Measurements from ENCODE around the gene PTPA. TPM values are rescaled to one million over a fixed set of nuclear protein-coding genes. Genes with fewer than 3 reads are reported as not detected.
A peak's percentile ranks its signal among the peaks of the same experiment; 100 is the strongest.

The PTPA gene
- total and polyA plus RNA-seq, 9 of the 15 experiments (the other 6 are each of a cell fraction or from before 2014, with no cell fraction given): 1.7 to 121 (median 72.6) TPM

DNA sequence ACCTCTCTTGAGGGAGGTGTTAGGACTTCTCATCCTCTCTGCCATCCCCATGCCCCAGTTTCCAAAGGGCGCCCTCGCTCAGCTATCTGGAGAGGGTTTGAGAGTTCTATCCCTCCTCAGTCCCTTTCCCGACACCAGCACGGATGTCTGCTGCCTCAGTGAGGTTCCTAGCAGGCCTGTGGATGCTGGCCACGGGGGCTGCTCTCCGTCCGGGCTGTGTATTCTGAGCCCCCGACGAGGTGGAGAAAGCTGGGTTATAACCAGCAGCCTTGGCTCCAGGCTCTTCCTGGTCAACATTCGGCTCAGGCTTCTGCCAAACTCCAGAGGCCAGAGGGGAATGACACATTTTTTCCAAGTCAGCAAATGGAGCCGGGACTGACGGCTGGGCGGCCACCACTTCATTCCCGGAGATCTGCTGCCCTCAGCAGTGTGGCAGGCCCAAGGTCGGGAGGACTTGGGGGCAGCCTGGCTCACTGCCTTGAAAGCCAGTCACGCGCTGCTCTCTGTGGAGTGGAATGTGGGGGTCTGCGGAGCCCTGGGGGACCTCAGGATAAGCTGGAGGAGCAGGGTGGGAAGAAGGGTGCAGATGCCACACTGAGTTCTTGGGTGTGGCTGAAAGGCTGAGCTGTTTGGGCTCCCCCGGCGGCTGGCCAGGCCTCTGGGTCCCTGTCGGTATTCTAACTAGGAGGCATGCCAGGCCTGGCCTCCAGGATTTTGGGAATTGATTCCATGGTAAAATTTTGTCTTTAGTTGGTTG, 27.4 kb downstream of the PTPA start:
- peaks cover 30 to 47% of the 10 kb centered on the region in 2 experiments for H3K4me1 ChIP-seq (replicated peaks in 1 of 2; ENCODE audit: control insufficient read depth in 2 of 2, insufficient read depth in 2 of 2, low read length in 2 of 2)
- no TSS peak for BruUV-seq (replicated peaks)
- in situ Hi-C loops (cut with MboI): no loop called here
- DNase-seq (ENCODE audit: extremely low read depth in 1 of 4, low spot score in 3 of 4) (no peak), ATAC-seq (peak; percentile 10), FAIRE-seq (no peak)
- peaks cover 17% of the 10 kb centered on the region for H3K79me2 ChIP-seq (ENCODE audit: control insufficient read depth, insufficient read depth, low read length)
- CTCF ChIA-PET (ENCODE audit: low intra/inter-chr PET ratio): interaction anchor here (0.6 to 4.5 kb wide), 4 partner anchors 36 to 479 kb away, joined by 3 to 53 read pairs (median 6); partner anchors contain the start of gene PKN3
- H3K4me3 ChIP-seq: no peak overlapping the region
- H3K27me3 ChIP-seq (ENCODE audit: control insufficient read depth in 2 of 2, insufficient read depth in 2 of 2, low read length in 2 of 2): no peaks in the 10 kb centered on the region
- no peaks in the 10 kb centered on the region for H3K9me3 ChIP-seq (replicated peaks; ENCODE audit: control insufficient read depth, insufficient read depth, low read depth, low read length)
- no peak overlapping the region for H2AFZ ChIP-seq (ENCODE audit: low read depth, low read length)
- no peak overlapping the region; the same call in 2 of the 3 replicates for H3K27ac ChIP-seq (ENCODE audit: extremely low read depth, low read depth, low read length)
- 54% methylated on average over 21 of the region's 21 CpGs for WGBS (ENCODE audit: insufficient coverage, low coverage, missing lambda C conversion rate)
- POLR2A ChIA-PET: interaction anchor here (0.6 to 2.5 kb wide), 10 partner anchors 12 to 497 kb away, joined by 3 to 18 read pairs (median 5); partner anchors contain the start of gene NTMT1
- intact Hi-C loops (cut with micrococcal nuclease): loop anchor here (1.0 to 10.0 kb wide), 3 partner anchors 472 to 646 kb away; no protein-coding TSS in a partner anchor
- no peaks in the 10 kb centered on the region for H4K20me1 ChIP-seq (replicated peaks; ENCODE audit: control insufficient read depth, insufficient read depth, low read length)
- no peak overlapping the region for H3K4me2 ChIP-seq (ENCODE audit: insufficient read depth, low read length)
- peak overlapping the region in 1 of 2 experiments; percentile 39; a peak in 1 of 4 replicates for H3K9ac ChIP-seq (ENCODE audit: insufficient read depth in 1 of 2, low read depth in 2 of 2, low read length in 2 of 2)
- no peaks in the 10 kb centered on the region for H3K9me1 ChIP-seq (ENCODE audit: control insufficient read depth, insufficient read depth, low read length)
- H3K36me3 ChIP-seq (ENCODE audit: control insufficient read depth, insufficient read depth, low read length): peaks cover 67% of the 10 kb centered on the region
- TF ChIP-seq, protein P1, sequence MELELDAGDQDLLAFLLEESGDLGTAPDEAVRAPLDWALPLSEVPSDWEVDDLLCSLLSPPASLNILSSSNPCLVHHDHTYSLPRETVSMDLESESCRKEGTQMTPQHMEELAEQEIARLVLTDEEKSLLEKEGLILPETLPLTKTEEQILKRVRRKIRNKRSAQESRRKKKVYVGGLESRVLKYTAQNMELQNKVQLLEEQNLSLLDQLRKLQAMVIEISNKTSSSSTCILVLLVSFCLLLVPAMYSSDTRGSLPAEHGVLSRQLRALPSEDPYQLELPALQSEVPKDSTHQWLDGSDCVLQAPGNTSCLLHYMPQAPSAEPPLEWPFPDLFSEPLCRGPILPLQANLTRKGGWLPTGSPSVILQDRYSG (tag; conservative IDR thresholded peaks at IDR 0.05; ENCODE audit: low read depth): no peak
- TF ChIP-seq IFI16 (CRISPR knock-in tag; IDR thresholded peaks at IDR 0.05) (no peak), XRCC4 (IDR thresholded peaks at IDR 0.05; ENCODE audit: extremely low read depth, insufficient read depth, insufficient read length) (no peak), POLR2B (IDR thresholded peaks at IDR 0.05; ENCODE audit: low read depth, partially characterized antibody) (peak; percentile 27), NEUROD1 (IDR thresholded peaks at IDR 0.05; ENCODE audit: borderline replicate concordance, low read depth, low read length, partially characterized antibody) (peak; percentile 6), EHMT2 (IDR thresholded peaks at IDR 0.05) (no peak), MAZ (CRISPR knock-in tag; conservative IDR thresholded peaks at IDR 0.05 in 1 of 2, IDR thresholded peaks at IDR 0.05 in 1 of 2) (no peak), TOE1 (IDR thresholded peaks at IDR 0.05; ENCODE audit: borderline replicate concordance) (no peak), TOE1 (CRISPR knock-in tag; IDR thresholded peaks at IDR 0.05; ENCODE audit: borderline replicate concordance, low read depth) (no peak), ATF1 (CRISPR knock-in tag; IDR thresholded peaks at IDR 0.05) (no peak), ATF1 (tag; IDR thresholded peaks at IDR 0.05) (no peak), ZSCAN29 (IDR thresholded peaks at IDR 0.05) (no peak), POLR2G (IDR thresholded peaks at IDR 0.05; ENCODE audit: low read depth, low read length) (peak; percentile 11; the same call in 1 of the 2 replicates)
- TF ChIP-seq, protein P2, sequence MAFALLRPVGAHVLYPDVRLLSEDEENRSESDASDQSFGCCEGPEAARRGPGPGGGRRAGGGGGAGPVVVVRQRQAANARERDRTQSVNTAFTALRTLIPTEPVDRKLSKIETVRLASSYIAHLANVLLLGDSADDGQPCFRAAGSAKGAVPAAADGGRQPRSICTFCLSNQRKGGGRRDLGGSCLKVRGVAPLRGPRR (CRISPR knock-in tag; IDR thresholded peaks at IDR 0.05): no peak
- TF ChIP-seq, protein P3, sequence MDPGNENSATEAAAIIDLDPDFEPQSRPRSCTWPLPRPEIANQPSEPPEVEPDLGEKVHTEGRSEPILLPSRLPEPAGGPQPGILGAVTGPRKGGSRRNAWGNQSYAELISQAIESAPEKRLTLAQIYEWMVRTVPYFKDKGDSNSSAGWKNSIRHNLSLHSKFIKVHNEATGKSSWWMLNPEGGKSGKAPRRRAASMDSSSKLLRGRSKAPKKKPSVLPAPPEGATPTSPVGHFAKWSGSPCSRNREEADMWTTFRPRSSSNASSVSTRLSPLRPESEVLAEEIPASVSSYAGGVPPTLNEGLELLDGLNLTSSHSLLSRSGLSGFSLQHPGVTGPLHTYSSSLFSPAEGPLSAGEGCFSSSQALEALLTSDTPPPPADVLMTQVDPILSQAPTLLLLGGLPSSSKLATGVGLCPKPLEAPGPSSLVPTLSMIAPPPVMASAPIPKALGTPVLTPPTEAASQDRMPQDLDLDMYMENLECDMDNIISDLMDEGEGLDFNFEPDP (CRISPR knock-in tag; IDR thresholded peaks at IDR 0.05): no peak
- TF ChIP-seq, protein P4, sequence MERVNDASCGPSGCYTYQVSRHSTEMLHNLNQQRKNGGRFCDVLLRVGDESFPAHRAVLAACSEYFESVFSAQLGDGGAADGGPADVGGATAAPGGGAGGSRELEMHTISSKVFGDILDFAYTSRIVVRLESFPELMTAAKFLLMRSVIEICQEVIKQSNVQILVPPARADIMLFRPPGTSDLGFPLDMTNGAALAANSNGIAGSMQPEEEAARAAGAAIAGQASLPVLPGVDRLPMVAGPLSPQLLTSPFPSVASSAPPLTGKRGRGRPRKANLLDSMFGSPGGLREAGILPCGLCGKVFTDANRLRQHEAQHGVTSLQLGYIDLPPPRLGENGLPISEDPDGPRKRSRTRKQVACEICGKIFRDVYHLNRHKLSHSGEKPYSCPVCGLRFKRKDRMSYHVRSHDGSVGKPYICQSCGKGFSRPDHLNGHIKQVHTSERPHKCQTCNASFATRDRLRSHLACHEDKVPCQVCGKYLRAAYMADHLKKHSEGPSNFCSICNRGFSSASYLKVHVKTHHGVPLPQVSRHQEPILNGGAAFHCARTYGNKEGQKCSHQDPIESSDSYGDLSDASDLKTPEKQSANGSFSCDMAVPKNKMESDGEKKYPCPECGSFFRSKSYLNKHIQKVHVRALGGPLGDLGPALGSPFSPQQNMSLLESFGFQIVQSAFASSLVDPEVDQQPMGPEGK (CRISPR knock-in tag; IDR thresholded peaks at IDR 0.05; ENCODE audit: borderline replicate concordance): no peak
